NCI-H2107 treated with DMSO at 0.1 percent for 48 hours (cell line): ENCODE measurements around the gene NFX1.
"Not testable (repeated sequence)": the region's sequence is repeated elsewhere in the genome, so short reads cannot be mapped to it uniquely, and the experiment has no call there.

Experiments used
- DNase-seq: peaks from one replicate; lab custom pipeline; 2025; ENCODE audit not compliant: unreplicated experiment; lab: John Stamatoyannopoulos, UW

NFX1 gene

DNA sequence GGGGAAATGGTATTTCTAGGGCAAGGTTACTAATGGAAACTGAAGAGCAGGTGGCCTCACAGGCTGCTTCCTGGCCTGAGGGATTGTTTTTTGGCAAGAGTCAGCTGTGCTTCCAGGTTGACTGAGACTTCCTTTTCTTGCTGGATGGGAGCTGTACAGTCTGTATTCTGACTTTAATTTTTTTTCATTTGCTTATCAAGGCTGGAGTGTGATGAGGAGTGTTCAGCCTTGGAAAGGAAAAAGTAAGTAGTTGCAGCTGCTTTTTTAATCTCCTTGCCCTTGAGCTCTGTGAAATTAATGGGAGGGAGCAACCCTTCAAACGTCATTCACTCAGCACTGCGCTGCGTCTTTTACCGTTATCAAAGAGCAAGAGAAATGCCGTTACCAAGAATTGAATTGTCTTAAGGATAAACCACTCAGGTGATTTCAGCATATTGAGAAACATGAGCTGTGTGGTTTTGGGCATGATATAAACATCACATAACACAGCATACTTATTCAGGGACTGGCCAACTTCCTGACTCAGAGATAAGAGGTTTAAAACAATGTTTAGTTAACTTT lies 64.4 kb downstream of the NFX1 start:
- peak; percentile 41 for DNase-seq

DNA sequence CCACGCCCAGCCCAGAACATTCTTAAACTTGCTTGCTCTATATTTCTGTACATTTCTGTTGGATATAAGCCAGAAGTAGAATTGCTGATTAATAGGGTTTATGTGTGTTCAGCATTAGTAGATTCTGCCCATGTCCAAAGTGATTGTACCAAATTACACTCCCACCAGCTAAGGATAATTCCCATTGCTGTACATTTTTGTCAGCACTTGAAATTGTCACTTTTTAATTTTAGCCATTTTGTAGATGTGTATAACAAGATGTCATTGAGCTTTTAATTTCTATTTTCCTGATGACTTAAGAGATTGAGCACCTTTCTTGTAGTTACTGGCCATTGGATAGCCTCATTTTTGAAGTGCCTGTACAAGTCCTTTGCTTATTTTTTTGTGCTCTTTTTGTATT lies 65.6 kb downstream of the NFX1 start:
- DNase-seq: no peak

DNA sequence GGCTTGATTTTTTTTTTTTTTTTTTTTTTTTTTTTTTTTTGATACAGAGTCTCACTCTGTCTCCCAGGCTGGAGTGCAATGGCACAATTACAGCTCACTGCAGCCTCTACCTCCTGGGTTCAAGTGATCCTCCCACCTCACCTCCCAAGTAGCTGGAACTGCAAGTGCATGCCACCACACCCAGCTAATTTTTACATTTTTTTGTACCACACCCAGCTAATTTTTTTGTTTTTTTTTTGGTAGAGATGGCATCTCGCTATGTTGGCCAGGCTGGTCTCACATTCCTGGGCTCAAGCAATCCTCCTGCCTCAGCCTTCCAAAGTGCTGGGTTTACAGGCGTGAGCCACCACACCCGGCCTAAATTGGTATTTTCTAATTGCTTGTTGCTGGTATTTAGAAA lies 68.3 kb downstream of the NFX1 start:
- not testable (repeated sequence) for DNase-seq

DNA sequence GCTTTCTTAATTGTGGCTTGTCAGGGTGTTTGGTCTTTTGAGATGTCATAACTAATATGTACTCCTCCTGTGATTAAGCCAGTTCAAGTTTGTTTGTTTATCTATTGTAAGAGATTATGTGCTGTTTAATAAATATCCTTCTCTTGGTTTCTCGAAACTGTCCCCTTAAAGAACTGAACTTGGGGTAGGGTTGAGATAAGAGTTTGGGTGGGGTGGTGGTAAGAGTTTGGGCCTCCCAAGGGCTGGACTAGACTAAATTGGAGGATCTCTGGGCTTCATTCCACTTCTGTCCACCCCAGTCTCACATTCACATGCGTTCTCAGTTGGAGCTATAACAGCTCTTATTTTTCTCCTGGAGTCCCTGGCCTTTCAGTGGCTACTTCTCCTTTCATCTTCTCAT lies 73.8 kb downstream of the NFX1 start:
- DNase-seq: no peak

- not testable (repeated sequence) for DNase-seq
Measured at GRCh38 chr9:33364814-33365213, 74.5 kb downstream of the NFX1 start.

DNA sequence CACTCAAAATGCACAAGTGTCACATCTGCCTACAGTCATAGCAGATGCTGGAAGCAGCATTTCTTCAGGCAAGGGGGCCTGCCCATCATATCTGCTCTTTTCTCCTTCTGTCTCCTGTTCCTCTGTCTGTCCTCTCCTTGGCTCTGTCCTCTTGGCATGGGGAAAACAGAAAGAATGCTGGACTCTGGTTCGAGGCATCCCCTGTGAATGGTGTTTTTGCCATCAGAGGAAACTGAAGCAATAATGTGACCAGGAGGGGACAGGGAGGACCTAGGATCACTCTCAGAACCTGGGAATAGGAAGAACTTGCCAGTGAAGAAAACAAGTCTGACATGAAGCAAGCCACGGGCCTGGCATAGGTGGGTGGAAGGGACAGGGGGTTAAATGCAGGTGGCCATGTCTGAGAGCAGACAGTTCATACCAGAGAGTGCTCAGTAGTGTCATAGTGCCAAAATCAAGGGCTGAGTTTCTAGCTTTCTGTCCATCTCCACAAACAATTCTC lies 76.7 kb downstream of the NFX1 start:
- no peak for DNase-seq

DNA sequence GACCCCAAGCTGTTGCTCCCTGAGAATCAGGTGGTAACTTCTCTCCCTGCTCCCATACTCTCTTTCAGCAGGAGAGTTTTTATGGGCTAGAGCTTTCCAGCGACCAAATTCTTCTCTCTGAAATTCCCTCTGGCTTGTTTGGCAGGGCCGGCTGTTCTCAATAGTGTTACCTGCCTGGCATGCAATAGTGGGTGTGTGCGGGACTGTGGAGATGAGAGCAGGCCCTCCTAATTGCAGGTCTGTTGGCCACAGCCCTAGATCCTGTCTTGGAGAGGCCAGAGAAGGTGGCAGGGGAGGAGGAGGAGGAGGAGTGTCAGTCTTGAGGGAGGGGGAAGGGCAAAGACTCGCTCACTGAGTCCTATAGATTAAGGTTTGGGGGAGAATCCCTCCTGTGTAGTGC lies 82.6 kb downstream of the NFX1 start:
- no peak for DNase-seq

DNA sequence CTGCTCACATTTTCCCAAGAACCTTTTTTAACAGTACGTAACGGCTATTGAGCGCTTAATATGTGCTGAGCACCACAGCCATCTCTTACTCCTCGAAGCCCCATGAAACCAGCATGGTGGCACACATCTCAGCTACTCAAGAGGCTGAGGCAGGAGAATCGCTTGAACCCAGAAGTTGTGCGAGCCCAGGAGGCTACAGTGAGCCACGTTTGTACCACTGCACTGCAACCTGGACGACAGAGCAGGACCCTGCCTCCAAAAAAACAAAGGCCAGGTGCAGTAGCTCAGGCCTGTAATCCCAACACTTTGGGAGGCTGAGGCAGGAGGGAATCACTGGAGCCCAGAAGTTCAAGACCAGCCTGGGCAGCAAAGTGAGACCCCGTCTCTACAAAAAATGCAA lies 83.9 kb downstream of the NFX1 start:
- DNase-seq: no peak

GRCh38 chr9:33374634-33375237 lies 84.4 kb downstream of the NFX1 start:
- peak; percentile 75 for DNase-seq

DNA sequence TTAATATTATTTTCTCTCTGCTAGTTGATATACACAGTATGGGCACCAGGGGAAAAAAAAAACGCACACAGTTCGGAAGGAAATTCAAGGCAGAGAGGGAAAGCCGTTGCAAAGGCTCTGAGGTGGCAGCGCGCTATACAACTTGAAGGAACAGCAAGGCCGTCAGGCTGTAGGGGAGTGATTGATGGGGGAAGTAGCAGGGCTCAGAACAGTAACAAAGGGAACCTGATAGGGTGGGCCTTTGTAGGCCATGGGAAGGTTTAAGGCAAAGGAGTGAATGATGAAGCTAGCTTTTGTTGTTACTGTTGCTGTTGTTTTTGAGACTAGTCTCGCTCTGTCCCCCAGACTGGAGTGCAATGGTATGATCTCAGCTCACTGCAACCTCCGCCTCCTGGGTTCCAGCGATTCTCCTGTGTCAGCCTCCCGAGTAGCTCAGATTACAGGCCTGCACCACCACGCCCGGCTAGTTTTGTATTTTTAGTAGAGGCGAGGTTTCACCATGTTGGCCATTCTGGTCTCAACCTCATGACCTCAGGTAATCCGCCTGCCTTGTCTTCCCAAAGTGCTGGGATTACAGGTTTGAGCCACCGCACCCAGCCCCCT lies 85.0 kb downstream of the NFX1 start:
- DNase-seq: no peak

DNA sequence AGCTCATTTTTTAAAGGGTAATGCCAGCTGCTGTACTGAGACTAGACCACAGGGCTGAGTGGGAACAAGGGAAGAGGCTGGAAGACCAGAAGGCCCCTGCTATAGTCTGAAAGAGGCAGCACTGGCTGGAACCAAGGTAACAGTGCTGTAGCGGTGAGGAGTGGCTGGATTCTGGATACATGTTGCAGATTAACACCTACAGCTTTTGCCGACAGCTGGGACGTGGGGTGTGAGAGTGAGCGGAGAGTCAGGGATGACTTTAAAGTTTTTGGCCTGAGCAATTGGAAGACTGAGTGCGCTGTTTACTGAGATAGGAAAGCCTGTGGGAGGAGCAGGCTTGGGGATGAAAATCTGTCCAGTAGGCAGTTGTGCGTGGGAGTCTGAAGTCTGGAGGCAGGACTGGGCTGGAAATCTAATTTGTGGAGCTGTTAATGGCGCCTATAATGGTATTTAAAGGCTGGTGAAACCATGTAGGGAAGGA lies 85.6 kb downstream of the NFX1 start:
- DNase-seq: no peak

DNA sequence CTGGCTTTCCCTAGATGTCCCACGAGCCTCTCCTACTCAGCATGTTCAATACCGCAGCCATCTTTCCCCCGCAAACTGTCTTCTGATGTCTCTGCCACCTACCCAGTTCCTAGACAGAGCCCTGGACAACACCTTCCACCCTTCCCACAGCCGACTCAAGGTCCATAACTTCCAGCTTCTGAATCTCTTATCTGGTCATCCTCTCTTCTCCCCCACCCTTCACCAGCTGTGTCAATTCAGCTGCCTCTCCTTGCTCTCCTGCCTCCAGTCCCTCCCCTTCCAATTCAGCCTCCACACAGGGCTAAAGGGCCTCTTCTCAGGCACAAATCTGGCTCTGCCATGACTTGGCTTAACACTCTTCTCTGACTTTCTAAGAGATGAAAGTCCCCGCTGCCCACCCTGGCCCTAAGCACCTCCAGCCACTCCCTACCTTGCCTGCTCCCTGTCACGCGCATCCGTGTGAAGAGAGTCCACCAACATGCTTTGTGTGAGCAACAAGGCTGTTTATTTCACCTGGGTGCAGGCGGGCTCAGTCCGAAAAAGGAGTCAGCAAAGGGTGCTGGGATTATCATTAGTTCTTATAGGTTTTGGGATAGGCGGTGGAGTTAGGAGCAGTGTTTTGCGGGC lies 86.9 kb downstream of the NFX1 start:
- no peak for DNase-seq

GRCh38 chr9:33378121-33378795 lies 87.9 kb downstream of the NFX1 start:
- DNase-seq: no peak

- no peak for DNase-seq
Measured at GRCh38 chr9:33379666-33380389, 89.5 kb downstream of the NFX1 start.

GRCh38 chr9:33380390-33381094 lies 90.2 kb downstream of the NFX1 start:
- no peak for DNase-seq

- DNase-seq: no peak
Measured at GRCh38 chr9:33381231-33381791, 91.0 kb downstream of the NFX1 start.

DNA sequence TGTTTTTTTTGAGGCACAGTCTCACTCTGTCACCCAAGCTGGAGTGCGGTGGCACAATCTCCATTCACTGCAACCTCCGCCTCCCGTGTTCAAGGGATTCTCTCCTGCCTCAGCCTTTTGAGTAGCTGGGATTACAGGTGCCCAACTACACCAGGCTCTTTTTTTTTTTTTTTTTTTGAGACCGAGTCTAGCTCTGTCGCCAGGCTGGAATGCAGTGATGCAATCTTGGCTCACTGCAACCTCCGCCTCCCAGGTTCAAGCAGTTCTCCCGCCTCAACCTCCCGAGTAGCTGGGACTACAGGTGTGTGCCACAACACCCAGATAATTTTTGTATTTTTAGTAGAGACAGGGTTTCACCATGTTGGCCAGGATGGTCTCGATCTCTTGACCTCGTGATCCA lies 92.1 kb downstream of the NFX1 start:
- not testable (repeated sequence) for DNase-seq

DNA sequence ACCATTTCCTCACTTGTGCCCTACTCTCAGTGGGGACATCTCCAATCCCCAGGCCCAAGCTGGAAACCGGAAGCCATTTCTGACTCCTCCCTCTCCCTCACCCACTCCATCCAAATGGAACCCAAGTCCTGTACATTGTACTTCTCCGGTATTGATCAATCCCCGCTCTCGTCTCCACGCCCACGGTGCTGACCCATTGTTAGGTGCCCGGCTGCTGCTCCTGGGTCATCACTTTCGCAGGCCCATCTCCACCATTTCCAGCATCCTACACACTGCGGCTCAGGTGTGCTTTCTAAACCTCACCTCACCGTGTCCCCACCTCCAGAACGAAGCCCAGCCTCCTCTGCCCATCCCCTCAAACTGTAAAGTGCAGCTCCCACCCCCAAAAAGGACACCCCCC lies 93.1 kb downstream of the NFX1 start:
- DNase-seq: not testable (repeated sequence)

DNA sequence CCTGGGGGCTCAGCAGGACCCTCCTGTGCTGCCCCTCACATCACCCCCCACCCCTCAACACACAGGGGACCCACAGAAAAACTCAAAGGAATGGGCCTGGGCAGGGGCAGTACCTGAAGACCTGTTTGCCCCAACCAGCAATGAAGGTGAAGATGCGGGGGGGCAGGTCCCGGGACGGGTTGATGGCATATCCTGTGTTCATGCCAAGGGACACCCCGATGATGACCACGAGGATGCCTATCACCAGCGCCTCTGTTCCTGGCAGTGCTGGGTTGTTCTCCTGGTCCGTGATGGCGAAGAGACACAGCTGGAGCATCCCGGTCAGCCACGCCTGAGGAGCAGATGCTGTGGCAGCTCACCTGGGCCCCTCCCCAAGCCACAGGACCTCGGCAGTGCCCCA lies 95.2 kb downstream of the NFX1 start:
- not testable (repeated sequence) for DNase-seq
